Adipose tissue (tissue), 3 donors: Measurements from ENCODE around the gene PCDHB6. TPM values are rescaled to one million over a fixed set of nuclear protein-coding genes. Genes with fewer than 3 reads are reported as not detected.
"Not testable (repeated sequence)": the region's sequence is repeated elsewhere in the genome, so short reads cannot be mapped to it uniquely, and the experiment has no call there.

Source experiments
- H3K27ac ChIP-seq: one replicate; pipeline ENCODE4 v1.5.1; 2013; ENCODE audit warnings: low read depth, low read length
- WGBS, 3 donors: extraction: QIAGEN DNeasy Blood & Tissue Kit; methylation state at CpG; one replicate each; pipeline ENCODE4 v1.1.7; 2013; 5-methylcytosine and 5-hydroxymethylcytosine counted together
- polyA plus RNA-seq, 3 donors: library from polyadenylated mRNA; stranded (reverse); fragments of 200-250 nt; gene quantifications; one replicate each; pipeline ENCODE4 v1.2.3, GENCODE V29; 2013
- donor health status: healthy with polysubstance abuse.
- donor health status: Bipolar disorder and iron deficiency.
- donor health status: healthy.

Gene PCDHB6
- under 1 TPM in 2 of 3 donors, not detected in 1; 0.33 to 0.46 TPM for polyA plus RNA-seq

GRCh38 chr5:141149812-141150211, at the start of gene PCDHB6:
Gene PCDHB6, plus strand, starts transcription at chr5:141150057. Its CDS starts 201 bp downstream, at chr5:141150258.
- no peak within 1 kb of the TSS for H3K27ac ChIP-seq
- WGBS, 3 donors, result 11 to 17% (median 11%) methylated on average over 18 of the region's 18 CpGs

- H3K27ac ChIP-seq, result no peak within 1 kb of the TSS
- WGBS, 3 donors, result 16 to 20% (median 16%) methylated on average over 19 of the region's 19 CpGs
Measured at GRCh38 chr5:141100243-141100805, 49.5 kb upstream of the PCDHB6 start, which contains the start of gene PCDHB3. Gene PCDHB3, plus strand, starts transcription at chr5:141100473. Its CDS starts 177 bp downstream, at chr5:141100650.

GRCh38 chr5:141101059-141101458, 48.8 kb upstream of the PCDHB6 start:
- no peak overlapping the region for H3K27ac ChIP-seq
- WGBS, 3 donors, result 26 to 33% (median 31%) methylated on average over 20 of the region's 20 CpGs

GRCh38 chr5:141102070-141102469, 47.8 kb upstream of the PCDHB6 start:
- 31 to 42% (median 34%) methylated on average over 24 to 31 of the region's 39 CpGs for WGBS, 3 donors
- H3K27ac ChIP-seq, result not testable (repeated sequence)

GRCh38 chr5:141102471-141102870, 47.4 kb upstream of the PCDHB6 start:
- WGBS, 3 donors, result 31 to 38% (median 37%) methylated on average over 18 to 21 of the region's 38 CpGs
- not testable (repeated sequence) for H3K27ac ChIP-seq

- H3K27ac ChIP-seq, result no peak overlapping the region
- WGBS, 3 donors, result 68 to 92% (median 70%) methylated on average over 2 of the region's 2 CpGs
Measured at GRCh38 chr5:141105350-141105749, 44.5 kb upstream of the PCDHB6 start.

GRCh38 chr5:141119250-141119649, 30.6 kb upstream of the PCDHB6 start:
- no peak overlapping the region for H3K27ac ChIP-seq
- 35 to 49% (median 42%) methylated on average over 2 of the region's 2 CpGs for WGBS, 3 donors

GRCh38 chr5:141121563-141121962, 28.3 kb upstream of the PCDHB6 start, which contains the start of gene PCDHB4:
Gene PCDHB4, plus strand, starts transcription at chr5:141121818. Its CDS starts 181 bp downstream, at chr5:141121999.
- no peak within 1 kb of the TSS for H3K27ac ChIP-seq
- WGBS, 3 donors, result 15 to 21% (median 18%) methylated on average over 16 of the region's 16 CpGs

GRCh38 chr5:141121985-141122384, 27.9 kb upstream of the PCDHB6 start:
- WGBS, 3 donors, result 23 to 41% (median 36%) methylated on average over 12 of the region's 12 CpGs
- H3K27ac ChIP-seq, result no peak overlapping the region

GRCh38 chr5:141123396-141124135, 26.3 kb upstream of the PCDHB6 start:
- WGBS, 3 donors, result 28 to 37% (median 34%) methylated on average over 37 to 58 of the region's 73 CpGs
- H3K27ac ChIP-seq, result not testable (repeated sequence)

- WGBS, 3 donors, result 88 to 91% (median 89%) methylated on average over 1 of the region's 1 CpG
- no peak overlapping the region for H3K27ac ChIP-seq
Measured at GRCh38 chr5:141127305-141127704, 22.6 kb upstream of the PCDHB6 start.

- H3K27ac ChIP-seq, result no peak within 1 kb of the TSS
- WGBS, 3 donors, result 14 to 19% (median 18%) methylated on average over 22 of the region's 22 CpGs
Measured at GRCh38 chr5:141135030-141135717, 14.7 kb upstream of the PCDHB6 start, which contains the start of gene PCDHB5. Gene PCDHB5, plus strand, starts transcription at chr5:141135206. Its CDS starts 229 bp downstream, at chr5:141135435.

GRCh38 chr5:141135718-141136266, 14.1 kb upstream of the PCDHB6 start:
- WGBS, 3 donors, result 36 to 48% (median 41%) methylated on average over 19 of the region's 19 CpGs
- no peak overlapping the region for H3K27ac ChIP-seq

GRCh38 chr5:141137346-141137745, 12.5 kb upstream of the PCDHB6 start:
- WGBS, 3 donors, result 46 to 58% (median 52%) methylated on average over 24 to 31 of the region's 34 CpGs
- not testable (repeated sequence) for H3K27ac ChIP-seq

GRCh38 chr5:141150224-141150992, 551 bp downstream of the PCDHB6 start:
- no peak overlapping the region for H3K27ac ChIP-seq
- WGBS, 3 donors, result 35 to 45% (median 38%) methylated on average over 33 of the region's 33 CpGs

GRCh38 chr5:141150993-141151325, 1.1 kb downstream of the PCDHB6 start:
- 30 to 44% (median 30%) methylated on average over 13 of the region's 13 CpGs for WGBS, 3 donors
- H3K27ac ChIP-seq, result no peak overlapping the region

- 28 to 37% (median 32%) methylated on average over 31 to 39 of the region's 41 CpGs for WGBS, 3 donors
- H3K27ac ChIP-seq, result not testable (repeated sequence)
Measured at GRCh38 chr5:141151632-141152031, 1.8 kb downstream of the PCDHB6 start.

- 24 to 31% (median 27%) methylated on average over 20 to 36 of the region's 36 CpGs for WGBS, 3 donors
Measured at GRCh38 chr5:141152096-141152495, 2.2 kb downstream of the PCDHB6 start.

More at GRCh38 chr5:141152096-141152495, 2.2 kb downstream of the PCDHB6 start:
- H3K27ac ChIP-seq, result not testable (repeated sequence)
